Measurements from ENCODE around the gene TTLL12.
A peak's percentile ranks its signal among the peaks of the same experiment; 100 is the strongest.

DNA sequence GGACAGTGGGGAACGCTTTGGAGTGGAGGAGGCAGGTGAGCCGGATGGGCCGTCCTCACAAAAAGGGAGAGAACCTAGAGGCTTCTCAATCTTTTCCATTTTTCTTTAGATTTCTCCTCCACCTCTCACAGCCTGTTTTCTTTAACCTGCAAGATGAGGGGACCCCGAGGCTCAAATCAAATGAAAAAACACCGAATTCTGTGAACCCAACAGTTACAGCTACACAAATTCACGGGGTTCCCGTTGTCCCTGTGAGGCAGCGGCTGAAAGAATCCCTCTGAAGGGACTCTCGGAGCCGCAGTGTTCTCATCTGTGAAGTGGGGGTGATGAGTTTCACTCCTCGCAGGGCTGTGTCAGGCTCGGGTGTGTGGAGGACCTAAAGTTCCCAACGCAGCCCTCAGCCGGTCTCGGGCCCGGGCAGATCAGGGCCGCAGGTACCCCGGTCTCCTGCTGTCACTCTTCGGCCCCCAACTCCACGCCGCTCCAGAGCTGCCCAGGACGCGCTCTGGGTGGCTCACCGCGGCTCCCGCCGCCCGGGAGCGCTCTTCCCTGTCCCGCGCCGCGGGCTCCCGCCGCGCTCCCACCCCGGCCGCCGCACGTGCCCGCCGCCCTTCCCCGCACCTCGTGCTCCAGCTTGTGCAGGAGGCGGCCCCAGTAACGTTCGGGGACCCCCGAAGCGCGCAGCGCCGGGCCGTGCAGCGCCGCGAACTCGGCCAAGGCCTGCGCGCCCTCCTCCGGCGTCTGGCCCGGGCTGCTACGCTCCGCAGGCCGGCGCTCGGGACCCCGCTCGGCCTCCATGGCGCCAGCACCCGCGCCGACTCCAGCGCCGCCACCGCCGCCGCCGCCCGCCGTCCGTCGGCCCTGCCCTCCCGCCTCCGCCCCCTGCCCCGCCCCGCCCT is at the start of gene TTLL12:
- TF ChIP-seq MAFK (IDR thresholded peaks at IDR 0.05; ENCODE audit: low read depth, low read length) (no peak), SP2 (IDR thresholded peaks at IDR 0.05; ENCODE audit: low read length) (no peak), POLR2AphosphoS5 (IDR thresholded peaks at IDR 0.05; ENCODE audit: low read depth, low read length) (no peak), TBP (IDR thresholded peaks at IDR 0.05; ENCODE audit: low read depth, low read length) (no peak), TAF1 (IDR thresholded peaks at IDR 0.05; ENCODE audit: low read depth, low read length) (peak; percentile 42), NRF1 (IDR thresholded peaks at IDR 0.05; ENCODE audit: low read depth, low read length) (no peak), JUN (IDR thresholded peaks at IDR 0.05; ENCODE audit: low read depth, low read length) (no peak), KDM4A (IDR thresholded peaks at IDR 0.05; ENCODE audit: low read depth, low read length, severe bottlenecking) (peak; percentile 53), RNF2 (IDR thresholded peaks at IDR 0.05; ENCODE audit: borderline replicate concordance, low read depth, low read length, missing control alignments, poor library complexity, severe bottlenecking) (no peak), SRF (IDR thresholded peaks at IDR 0.05; ENCODE audit: low read depth, low read length) (no peak)
- TF ChIP-seq, protein P1, sequence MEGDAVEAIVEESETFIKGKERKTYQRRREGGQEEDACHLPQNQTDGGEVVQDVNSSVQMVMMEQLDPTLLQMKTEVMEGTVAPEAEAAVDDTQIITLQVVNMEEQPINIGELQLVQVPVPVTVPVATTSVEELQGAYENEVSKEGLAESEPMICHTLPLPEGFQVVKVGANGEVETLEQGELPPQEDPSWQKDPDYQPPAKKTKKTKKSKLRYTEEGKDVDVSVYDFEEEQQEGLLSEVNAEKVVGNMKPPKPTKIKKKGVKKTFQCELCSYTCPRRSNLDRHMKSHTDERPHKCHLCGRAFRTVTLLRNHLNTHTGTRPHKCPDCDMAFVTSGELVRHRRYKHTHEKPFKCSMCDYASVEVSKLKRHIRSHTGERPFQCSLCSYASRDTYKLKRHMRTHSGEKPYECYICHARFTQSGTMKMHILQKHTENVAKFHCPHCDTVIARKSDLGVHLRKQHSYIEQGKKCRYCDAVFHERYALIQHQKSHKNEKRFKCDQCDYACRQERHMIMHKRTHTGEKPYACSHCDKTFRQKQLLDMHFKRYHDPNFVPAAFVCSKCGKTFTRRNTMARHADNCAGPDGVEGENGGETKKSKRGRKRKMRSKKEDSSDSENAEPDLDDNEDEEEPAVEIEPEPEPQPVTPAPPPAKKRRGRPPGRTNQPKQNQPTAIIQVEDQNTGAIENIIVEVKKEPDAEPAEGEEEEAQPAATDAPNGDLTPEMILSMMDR (IDR thresholded peaks at IDR 0.05; ENCODE audit: control extremely low read depth in 1 of 3, insufficient read depth in 1 of 3, low read depth in 1 of 3, low read length in 3 of 3), result no peak
